GM18502 (cell line): ENCODE results near the gene MRPL20.
"Not testable (repeated sequence)": the region's sequence is repeated elsewhere in the genome, so short reads cannot be mapped to it uniquely, and the experiment has no call there.

Experiments
- ATAC-seq: cut with Tn5 transposase; IDR thresholded peaks from one replicate; pipeline ENCODE4 v1.9.1; 2021; ENCODE audit warnings: mild to moderate bottlenecking; ENCODE audit not compliant: unreplicated experiment, poor library complexity

The MRPL20 gene

GRCh38 chr1:1390675-1391074 lies 16.4 kb downstream of the MRPL20 start:
- ATAC-seq = no peak

GRCh38 chr1:1388078-1388472 lies 19.0 kb downstream of the MRPL20 start:
- ATAC-seq = no peak

- ATAC-seq = no peak
These were observed 19.7 kb downstream of the MRPL20 start for GRCh38 chr1:1387098-1388077.

- ATAC-seq = no peak
These were observed 21.2 kb downstream of the MRPL20 start for GRCh38 chr1:1385931-1386330.

GRCh38 chr1:1385339-1385738 lies 21.8 kb downstream of the MRPL20 start:
- ATAC-seq = not testable (repeated sequence)

GRCh38 chr1:1381294-1381693 lies 25.8 kb downstream of the MRPL20 start:
- ATAC-seq = no peak

GRCh38 chr1:1380860-1381259 lies 26.2 kb downstream of the MRPL20 start:
- ATAC-seq = no peak

GRCh38 chr1:1377540-1378205 lies 29.4 kb downstream of the MRPL20 start:
- ATAC-seq = no peak

GRCh38 chr1:1376551-1377226 lies 30.4 kb downstream of the MRPL20 start:
- ATAC-seq = no peak

- peak; percentile 87 for ATAC-seq
These were observed 32.0 kb downstream of the MRPL20 start, which contains the start of gene AURKAIP1 for GRCh38 chr1:1374929-1375662. Gene AURKAIP1, minus strand, starts transcription at chr1:1375207. Its CDS starts 451 bp downstream, at chr1:1374756.

- ATAC-seq = peak; percentile 7
These were observed 32.5 kb downstream of the MRPL20 start for GRCh38 chr1:1374589-1374928.

GRCh38 chr1:1373815-1374588 lies 33.1 kb downstream of the MRPL20 start:
- ATAC-seq = no peak

GRCh38 chr1:1373051-1373814 lies 33.9 kb downstream of the MRPL20 start:
- ATAC-seq = no peak

- ATAC-seq = no peak
These were observed 35.1 kb downstream of the MRPL20 start for GRCh38 chr1:1371746-1372711.

GRCh38 chr1:1371364-1371745 lies 35.7 kb downstream of the MRPL20 start:
- ATAC-seq = no peak

- no peak for ATAC-seq
These were observed 36.3 kb downstream of the MRPL20 start for GRCh38 chr1:1370771-1371300.

GRCh38 chr1:1370094-1370493 lies 37.0 kb downstream of the MRPL20 start:
- ATAC-seq = not testable (repeated sequence)
